Prostate gland (tissue), 2 donors: ENCODE data around the gene GGT6. TPM values are rescaled to one million over a fixed set of nuclear protein-coding genes. Genes with fewer than 3 reads are reported as not detected.

ENCODE experiments used
- DNase-seq: peaks from one replicate; pipeline ENCODE4 v3.0.0-alpha.2; 2019; ENCODE audit warnings: low spot score
- H3K27ac ChIP-seq, 2 donors: fragments of 200-600 bp; sonication (generic); 2 replicates each; pipeline ENCODE4 v1.5.1; 2017 to 2019
- H3K27me3 ChIP-seq: fragments of 200-600 bp; sonication (generic); replicated peaks from 2 replicates; pipeline ENCODE4 v1.5.1; 2019; ENCODE audit not compliant: insufficient read depth
- H3K36me3 ChIP-seq, 2 donors: fragments of 200-600 bp; sonication (generic); 1 replicate in 1 of 2; 2 replicates in 1 of 2; pipeline versions ENCODE4 v1.5.1 to v1.8.1; 2017 to 2019
- H3K4me1 ChIP-seq: fragments of 200-600 bp; sonication (generic); replicated peaks from 2 replicates; pipeline ENCODE4 v1.5.1; 2019
- H3K4me3 ChIP-seq, 2 donors: fragments of 200-600 bp; sonication (generic); 2 replicates each; pipeline ENCODE4 v1.5.1; 2017 to 2019
- H3K9me3 ChIP-seq: fragments of 200-600 bp; sonication (generic); 2 replicates; pipeline ENCODE4 v1.5.1; 2017
- POLR2A ChIP-seq: fragments of 450-650 bp; IDR thresholded peaks from one replicate; pipeline ENCODE4 v1.6.1; 2016; ENCODE audit warnings: antibody characterized with exemption, mild to moderate bottlenecking
- POLR2AphosphoS5 ChIP-seq: sonication (generic); formaldehyde crosslinking; IDR thresholded peaks from one replicate; pipeline ENCODE4 v1.6.1; 2017; ENCODE audit warnings: antibody characterized with exemption
- WGBS: methylation state at CpG from one replicate; pipeline ENCODE4 v1.1.5; 2018; 5-methylcytosine and 5-hydroxymethylcytosine counted together
- intact Hi-C: fragments of 100-400 bp; cut with DNase I; formaldehyde crosslinking; loops from one replicate; pipeline ENCODE4 v1.14.2; 2022
- total RNA-seq, 2 donors: library from RNA; depleted of rRNA; stranded (reverse); fragments of >200 nt; gene quantifications; one replicate each; pipeline ENCODE4 v1.1.0, GENCODE V29; 2016
- TF ChIP-seq, protein P1 (sequence below), 4 experiments: fragments of 200-600 bp in 2 of 4; fragments of 450-650 bp in 2 of 4; sonication (generic) in 2 of 4; IDR thresholded peaks; 1 replicate in 3 of 4; 2 replicates in 1 of 4; pipeline ENCODE4 v1.5.1; 2016 to 2019; ENCODE audit warnings: antibody characterized with exemption in 4 of 4, mild to moderate bottlenecking in 2 of 4, moderate library complexity in 2 of 4

The GGT6 gene
- total RNA-seq, 2 donors from 2014 or later, result 23.5 to 35.6 TPM

DNA sequence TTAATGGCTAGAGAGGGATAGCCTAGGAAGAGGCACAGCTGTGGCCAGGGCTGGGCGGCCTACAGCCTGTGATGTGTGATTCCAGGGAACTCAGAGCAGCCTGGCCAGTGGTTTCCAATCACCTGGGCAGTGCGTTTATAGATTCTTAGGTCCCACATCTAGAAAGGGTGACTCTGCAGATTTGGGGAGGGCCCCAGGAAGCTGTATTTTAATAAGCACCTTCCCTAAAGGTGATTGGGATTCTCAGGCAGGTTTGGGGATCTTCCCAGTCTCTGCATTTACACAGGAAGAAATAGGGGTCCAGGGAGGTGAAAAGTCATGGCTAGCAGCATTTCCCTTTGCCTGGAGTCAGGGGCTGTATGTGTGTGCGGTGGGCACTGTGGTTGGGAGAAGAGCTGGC is 52.2 kb downstream of the GGT6 start:
- Histone ChIP-seq H3K27ac (no peak overlapping the region), H3K27me3 (no peaks in the 10 kb centered on the region), H3K9me3 (no peaks in the 10 kb centered on the region), H3K4me3 (no peak overlapping the region), H3K4me1 (no peaks in the 10 kb centered on the region), H3K36me3 (no peaks in the 10 kb centered on the region)
- WGBS, result 88% methylated on average over 3 of the region's 3 CpGs
- intact Hi-C loops, result no loop called here
- no peak for TF ChIP-seq POLR2AphosphoS5
- TF ChIP-seq, protein P1, sequence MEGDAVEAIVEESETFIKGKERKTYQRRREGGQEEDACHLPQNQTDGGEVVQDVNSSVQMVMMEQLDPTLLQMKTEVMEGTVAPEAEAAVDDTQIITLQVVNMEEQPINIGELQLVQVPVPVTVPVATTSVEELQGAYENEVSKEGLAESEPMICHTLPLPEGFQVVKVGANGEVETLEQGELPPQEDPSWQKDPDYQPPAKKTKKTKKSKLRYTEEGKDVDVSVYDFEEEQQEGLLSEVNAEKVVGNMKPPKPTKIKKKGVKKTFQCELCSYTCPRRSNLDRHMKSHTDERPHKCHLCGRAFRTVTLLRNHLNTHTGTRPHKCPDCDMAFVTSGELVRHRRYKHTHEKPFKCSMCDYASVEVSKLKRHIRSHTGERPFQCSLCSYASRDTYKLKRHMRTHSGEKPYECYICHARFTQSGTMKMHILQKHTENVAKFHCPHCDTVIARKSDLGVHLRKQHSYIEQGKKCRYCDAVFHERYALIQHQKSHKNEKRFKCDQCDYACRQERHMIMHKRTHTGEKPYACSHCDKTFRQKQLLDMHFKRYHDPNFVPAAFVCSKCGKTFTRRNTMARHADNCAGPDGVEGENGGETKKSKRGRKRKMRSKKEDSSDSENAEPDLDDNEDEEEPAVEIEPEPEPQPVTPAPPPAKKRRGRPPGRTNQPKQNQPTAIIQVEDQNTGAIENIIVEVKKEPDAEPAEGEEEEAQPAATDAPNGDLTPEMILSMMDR (IDR thresholded peaks at IDR 0.05), result no peak
- TF ChIP-seq POLR2A, result no peak
- DNase-seq, result no peak

DNA sequence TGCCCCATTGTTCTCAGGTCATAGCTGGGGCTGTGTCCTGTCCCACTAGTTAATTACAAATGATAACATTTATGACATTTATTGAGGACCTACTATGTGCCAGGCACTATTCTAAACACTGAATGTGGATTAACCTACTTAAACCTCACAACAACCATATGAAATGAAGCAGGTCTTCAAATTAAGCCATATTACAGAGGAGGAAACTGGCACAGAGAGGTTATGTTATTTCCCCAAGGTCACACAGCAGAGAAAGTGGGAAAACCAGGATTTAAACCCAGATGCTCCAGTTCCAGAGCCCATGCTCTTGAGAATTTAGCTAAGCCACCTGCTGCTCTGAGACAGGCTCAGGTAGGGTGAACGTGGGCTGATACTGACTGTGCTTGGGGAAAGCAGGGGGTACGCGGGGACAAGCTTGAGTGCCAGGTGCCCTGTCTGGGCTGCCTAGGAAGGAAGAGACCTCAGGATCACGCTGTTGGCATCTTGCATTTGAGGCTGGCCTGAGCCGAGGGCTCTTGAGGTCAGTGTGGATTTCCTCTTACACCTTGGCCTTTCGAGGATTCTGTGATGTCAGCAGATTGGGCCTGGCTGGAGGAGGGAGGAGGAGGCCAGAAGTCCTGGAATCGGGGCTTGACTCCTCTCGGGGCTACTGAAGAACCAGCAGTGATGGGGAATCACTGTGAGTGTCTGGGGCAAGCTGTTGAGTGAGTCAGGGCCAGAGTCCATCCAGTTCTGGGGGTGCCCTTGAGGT is 52.8 kb downstream of the GGT6 start:
- Histone ChIP-seq H3K4me3 (no peak overlapping the region), H3K4me1 (no peaks in the 10 kb centered on the region), H3K27ac (no peak overlapping the region), H3K9me3 (no peaks in the 10 kb centered on the region), H3K27me3 (no peaks in the 10 kb centered on the region), H3K36me3 (no peaks in the 10 kb centered on the region)
- intact Hi-C loops, result no loop called here
- no peak for DNase-seq
- TF ChIP-seq POLR2AphosphoS5 (no peak), POLR2A (no peak)
- TF ChIP-seq, protein P1 (IDR thresholded peaks at IDR 0.05), result no peak
- 90% methylated on average over 8 of the region's 8 CpGs for WGBS

Other genes starting within 250 kb of the GGT6 start
- gene UBE2G1, start 193.9 kb downstream of the GGT6 start, total RNA-seq, result 10 to 100 TPM; 54.1 to 59.3 TPM
- gene SPNS3, start 126.6 kb downstream of the GGT6 start, total RNA-seq, result under 1 TPM in 1 of 2 donors, not detected in 1; 0.50 TPM
- 10 to 100 TPM in 1 of 2 donors, 1 to 10 TPM in 1; 6.6 to 14.0 TPM for gene SPNS2, start 61.7 kb downstream of the GGT6 start, total RNA-seq
- 10 to 100 TPM; 44.4 to 71.2 TPM for gene MYBBP1A, start 5.2 kb downstream of the GGT6 start, total RNA-seq
- gene SMTNL2, start 24.0 kb upstream of the GGT6 start, total RNA-seq, result 1 to 10 TPM; 4.6 to 6.3 TPM
- gene ALOX15, start 81.1 kb upstream of the GGT6 start, total RNA-seq, result under 1 TPM; 0.41 to 0.97 TPM
- 10 to 100 TPM; 27.1 to 79.7 TPM for gene PELP1, start 143.6 kb upstream of the GGT6 start, total RNA-seq
- gene ARRB2, start 150.1 kb upstream of the GGT6 start, total RNA-seq, result 10 to 100 TPM; 12.5 to 30.1 TPM
- gene MED11, start 170.9 kb upstream of the GGT6 start, total RNA-seq, result 10 to 100 TPM; 31.0 to 41.9 TPM
- 1 to 10 TPM in 1 of 2 donors, under 1 TPM in 1; 0.91 to 7.3 TPM for gene ZMYND15, start 179.3 kb upstream of the GGT6 start, total RNA-seq
- 10 to 100 TPM; 27.9 to 36.0 TPM for gene CXCL16, start 179.4 kb upstream of the GGT6 start, total RNA-seq
- not detected for gene TM4SF5, start 211.3 kb upstream of the GGT6 start, total RNA-seq
- gene VMO1, start 225.8 kb upstream of the GGT6 start, total RNA-seq, result 1 to 10 TPM in 1 of 2 donors, not detected in 1; 2.6 TPM
- not detected for gene GLTPD2, start 228.4 kb upstream of the GGT6 start, total RNA-seq
- gene PSMB6, start 235.6 kb upstream of the GGT6 start, total RNA-seq, result 100 to 1,000 TPM; 152 to 183 TPM
- 10 to 100 TPM; 25.7 to 29.5 TPM for gene PLD2, start 246.6 kb upstream of the GGT6 start, total RNA-seq